Mucosa of descending colon (tissue), 3 donors: ENCODE results near the gene PTPRM. TPM values are rescaled to one million over a fixed set of nuclear protein-coding genes. Genes with fewer than 3 reads are reported as not detected.

Experiments used
- ATAC-seq: fragments of 200-7000 bp; cut with Tn5 transposase; one replicate; pipeline ENCODE4 v1.9.1; 2020; ENCODE audit warnings: mild to moderate bottlenecking, moderate library complexity
- DNase-seq, 3 donors: peaks; one replicate each; pipeline ENCODE4 v3.0.0-alpha.2; 2020
- H3K36me3 ChIP-seq: fragments of 200-600 bp; one replicate; pipeline ENCODE4 v1.8.0; 2021; ENCODE audit warnings: low read depth, mild to moderate bottlenecking
- H3K4me1 ChIP-seq: fragments of 200-600 bp; one replicate; pipeline ENCODE4 v1.8.0; 2021; ENCODE audit warnings: low read depth, mild to moderate bottlenecking
- H3K4me3 ChIP-seq: fragments of 200-600 bp; one replicate; pipeline ENCODE4 v1.8.0; 2021; ENCODE audit warnings: mild to moderate bottlenecking
- H3K9me3 ChIP-seq: fragments of 200-600 bp; one replicate; pipeline ENCODE4 v1.8.0; 2021; ENCODE audit warnings: mild to moderate bottlenecking
- CTCF ChIP-seq: fragments of 200-600 bp; IDR thresholded peaks from one replicate; pipeline ENCODE4 v1.8.0; 2022; ENCODE audit warnings: antibody characterized with exemption, mild to moderate bottlenecking
- intact Hi-C, 2 donors: fragments of 100-400 bp; cut with DNase I in 1 of 2; cut with micrococcal nuclease in 1 of 2; formaldehyde crosslinking; loops; one replicate each; pipeline versions ENCODE4 v1.11.0 to v1.11.1; 2022; cut with DNase I, micrococcal nuclease
- total RNA-seq, 3 donors: library from RNA; stranded (reverse); fragmentation: NEBNext Ultra II Directional in 2 of 3; extraction: Animal tissue kit (Norgen Biotek cat#: 25700) in 2 of 3; gene quantifications; one replicate each; pipeline versions ENCODE4 v1.2.1 to v1.2.4, GENCODE V29; 2021 to 2023
- donor health status: DM: no; HTN: no; CAD: no; lungs with moderate emphysema.
- donor health status: DM: no; HTN: no; CAD: no.
- donor health status: DM: no; HTN: yes; CAD: no.

PTPRM gene
- total RNA-seq, 3 donors from 2014 or later = 15.3 to 41.1 (median 19.6) TPM

- Histone ChIP-seq H3K9me3 (no peaks in the 10 kb centered on the region), H3K4me1 (no peaks in the 10 kb centered on the region), H3K4me3 (no peak overlapping the region), H3K36me3 (no peaks in the 10 kb centered on the region)
- TF ChIP-seq CTCF = no peak
- DNase-seq (no peak), ATAC-seq (no peak)
- intact Hi-C loops = no loop called here
These were observed 124.1 kb downstream of the PTPRM start for GRCh38 chr18:7691206-7691605.

- ATAC-seq (no peak), DNase-seq (no peak)
- intact Hi-C loops = no loop called here
- no peaks in the 10 kb centered on the region for H3K4me1 ChIP-seq
- no peak overlapping the region for H3K4me3 ChIP-seq
- no peak for TF ChIP-seq CTCF
- no peaks in the 10 kb centered on the region for H3K36me3 ChIP-seq
- no peaks in the 10 kb centered on the region for H3K9me3 ChIP-seq
These were observed 129.7 kb downstream of the PTPRM start for GRCh38 chr18:7696780-7697179.

GRCh38 chr18:7697306-7697705 is 130.2 kb downstream of the PTPRM start:
- DNase-seq (no peak), ATAC-seq (no peak)
- H3K9me3 ChIP-seq = no peaks in the 10 kb centered on the region
- H3K36me3 ChIP-seq = no peaks in the 10 kb centered on the region
- H3K4me3 ChIP-seq = no peak overlapping the region
- H3K4me1 ChIP-seq = no peaks in the 10 kb centered on the region
- intact Hi-C loops = no loop called here
- no peak for TF ChIP-seq CTCF

- TF ChIP-seq CTCF = no peak
- no peak for ATAC-seq
- intact Hi-C loops = no loop called here
- no peak for DNase-seq
- no peaks in the 10 kb centered on the region for H3K4me1 ChIP-seq
- no peak overlapping the region for H3K4me3 ChIP-seq
- H3K36me3 ChIP-seq = no peaks in the 10 kb centered on the region
- peaks cover 4% of the 10 kb centered on the region for H3K9me3 ChIP-seq
These were observed 144.4 kb downstream of the PTPRM start for GRCh38 chr18:7711495-7711894.

GRCh38 chr18:7720395-7720794 is 153.3 kb downstream of the PTPRM start:
- H3K4me1 ChIP-seq = no peaks in the 10 kb centered on the region
- H3K9me3 ChIP-seq = peaks cover 10% of the 10 kb centered on the region
- DNase-seq (no peak), ATAC-seq (no peak)
- no peak overlapping the region for H3K4me3 ChIP-seq
- no peaks in the 10 kb centered on the region for H3K36me3 ChIP-seq
- intact Hi-C loops = no loop called here
- no peak for TF ChIP-seq CTCF

GRCh38 chr18:7721532-7721931 is 154.4 kb downstream of the PTPRM start:
- intact Hi-C loops = no loop called here
- Histone ChIP-seq H3K4me3 (no peak overlapping the region), H3K9me3 (peaks cover 6% of the 10 kb centered on the region), H3K4me1 (no peaks in the 10 kb centered on the region), H3K36me3 (no peaks in the 10 kb centered on the region)
- no peak for ATAC-seq
- TF ChIP-seq CTCF = no peak
- DNase-seq = no peak
